NCI-H2196 (cell line): ENCODE results near the gene ASPHD2.

Experiments used
- DNase-seq: peaks from one replicate; lab custom pipeline; 2025; ENCODE audit not compliant: unreplicated experiment; lab: John Stamatoyannopoulos, UW

ASPHD2 gene

GRCh38 chr22:26445577-26446275 lies 16.7 kb downstream of the ASPHD2 start:
- no peak for DNase-seq

GRCh38 chr22:26446808-26447515 lies 17.9 kb downstream of the ASPHD2 start:
- DNase-seq = no peak

GRCh38 chr22:26447584-26448329 lies 18.7 kb downstream of the ASPHD2 start:
- no peak for DNase-seq

- no peak for DNase-seq
Measured at GRCh38 chr22:26448334-26448733, 19.3 kb downstream of the ASPHD2 start.

GRCh38 chr22:26448941-26449340 lies 19.9 kb downstream of the ASPHD2 start:
- DNase-seq = no peak

DNA sequence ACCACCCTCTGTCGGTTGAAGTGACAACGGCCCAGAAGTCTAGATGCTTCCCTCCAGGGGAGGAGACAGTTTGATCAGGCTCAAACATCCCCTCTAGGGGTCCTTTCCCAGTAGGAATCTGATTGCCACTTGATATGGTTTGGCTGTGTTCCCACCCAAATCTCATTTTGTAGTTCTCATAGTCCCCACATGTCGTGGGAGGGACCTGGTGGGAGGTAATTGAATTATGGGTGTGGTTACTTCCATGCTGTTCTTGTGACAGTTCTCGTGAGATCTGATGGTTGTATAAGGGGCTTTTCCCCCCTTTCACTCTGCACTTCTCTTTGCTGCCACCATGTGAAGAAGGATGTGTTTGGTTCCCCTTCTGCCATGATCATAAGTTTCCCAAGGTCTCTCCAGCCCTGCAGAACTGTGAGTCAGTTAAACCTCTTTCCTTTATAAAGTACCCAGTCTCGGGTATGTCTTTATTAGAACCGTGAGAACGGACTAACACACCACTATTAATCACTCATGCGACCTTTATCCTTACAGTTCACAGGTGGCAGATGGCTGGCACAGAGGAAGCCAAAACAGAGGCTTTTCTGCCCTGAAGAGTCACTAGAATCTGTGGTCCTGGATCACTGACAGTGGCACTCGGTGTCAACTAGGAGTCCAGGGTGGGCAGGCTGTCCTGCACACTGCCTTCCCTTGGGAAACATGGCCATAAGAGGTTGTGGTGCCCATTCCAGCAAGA lies 21.6 kb downstream of the ASPHD2 start:
- no peak for DNase-seq

DNA sequence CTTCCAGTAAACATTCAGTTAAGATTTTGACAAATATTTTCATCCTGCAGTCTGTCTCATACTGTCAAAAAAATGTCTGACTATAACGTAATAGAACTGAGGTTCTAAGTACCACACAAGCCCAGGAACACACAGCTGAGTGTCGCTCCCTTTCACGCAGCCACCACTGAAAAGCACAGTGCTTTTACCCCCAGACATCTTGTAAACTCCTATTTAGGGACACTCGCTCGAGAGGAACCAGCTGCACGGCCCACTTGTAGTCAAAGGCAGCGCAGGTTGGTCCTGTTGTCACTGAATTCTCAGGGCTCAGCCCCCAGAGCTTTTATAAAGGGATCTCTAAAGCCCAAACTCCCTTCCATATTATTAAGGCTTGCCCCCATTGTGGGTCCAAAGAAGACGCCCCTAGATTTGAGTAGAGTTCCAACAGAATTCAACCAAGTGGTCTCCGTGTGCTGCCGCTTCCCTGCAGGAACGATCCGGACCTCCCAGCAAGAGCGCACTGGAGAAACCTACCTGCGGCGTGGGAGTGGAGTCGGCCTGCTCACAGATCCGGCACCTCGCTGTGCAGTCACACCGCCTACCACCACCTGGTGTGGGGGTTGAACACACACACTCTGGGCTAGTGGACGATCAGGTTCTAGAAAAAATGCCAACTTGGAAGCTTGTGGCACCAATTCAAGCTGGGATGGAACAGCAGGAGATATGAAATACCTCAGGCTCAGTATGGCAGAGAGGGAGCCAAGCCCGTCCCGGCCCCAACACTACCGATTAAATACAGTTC lies 23.4 kb downstream of the ASPHD2 start:
- no peak for DNase-seq

DNA sequence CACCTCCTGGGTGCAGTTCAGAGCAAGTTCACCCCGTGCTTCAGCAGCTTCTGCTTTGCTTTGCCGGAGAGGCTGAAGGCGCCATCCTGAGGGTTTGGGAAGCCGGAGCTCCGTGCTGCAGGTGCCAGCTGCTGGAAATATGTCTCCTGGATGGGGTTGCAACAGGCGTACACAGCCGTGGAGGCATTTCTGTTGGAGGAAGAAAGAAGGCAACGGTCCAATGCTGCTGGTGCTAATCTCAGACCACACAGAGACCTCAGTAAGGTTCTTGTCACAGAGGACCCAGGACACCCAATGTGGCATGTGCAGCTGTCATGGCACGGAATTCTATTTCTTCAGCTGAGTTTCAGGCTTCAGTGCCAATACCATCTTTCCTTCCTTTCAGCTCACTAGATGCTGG lies 24.2 kb downstream of the ASPHD2 start:
- no peak for DNase-seq

DNA sequence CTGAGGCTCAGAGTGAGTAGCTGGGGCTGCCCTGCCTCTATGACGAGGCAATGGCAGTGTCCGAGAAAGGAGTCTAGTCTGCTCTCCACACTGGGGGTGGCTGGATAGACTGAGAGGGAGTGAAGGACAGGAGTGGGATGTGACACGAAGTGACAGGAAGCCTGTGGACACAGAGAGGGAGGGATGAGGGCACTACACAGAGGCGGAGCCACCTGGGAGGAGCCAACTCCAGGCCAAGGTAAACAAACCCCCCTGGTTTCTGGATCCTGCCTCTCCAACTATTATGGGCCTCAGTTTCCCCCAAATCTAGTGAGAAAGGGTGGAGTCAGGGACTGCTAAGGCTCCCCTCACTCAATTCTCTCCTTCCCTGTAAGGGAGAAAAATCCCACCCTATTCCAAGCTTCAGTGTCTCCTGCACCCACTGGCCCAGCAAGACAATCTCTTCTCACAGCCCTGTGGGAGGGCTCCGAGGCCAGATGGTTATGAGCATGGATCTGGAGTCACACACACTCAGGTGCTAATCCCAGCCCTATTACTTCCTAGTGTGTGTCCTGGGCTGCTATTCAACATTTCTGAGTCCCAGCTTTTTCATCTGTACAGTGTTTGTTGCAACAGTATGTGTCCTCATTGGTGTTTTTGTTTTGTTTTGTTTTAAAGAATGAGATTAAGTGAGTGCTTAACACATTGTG lies 24.9 kb downstream of the ASPHD2 start:
- DNase-seq = no peak

GRCh38 chr22:26457661-26458272 lies 28.7 kb downstream of the ASPHD2 start:
- DNase-seq = no peak

GRCh38 chr22:26460202-26460601 lies 31.1 kb downstream of the ASPHD2 start:
- no peak for DNase-seq

GRCh38 chr22:26461188-26461810 lies 32.2 kb downstream of the ASPHD2 start:
- DNase-seq = peak; percentile 38

- DNase-seq = no peak
Measured at GRCh38 chr22:26462051-26462450, 33.0 kb downstream of the ASPHD2 start.

DNA sequence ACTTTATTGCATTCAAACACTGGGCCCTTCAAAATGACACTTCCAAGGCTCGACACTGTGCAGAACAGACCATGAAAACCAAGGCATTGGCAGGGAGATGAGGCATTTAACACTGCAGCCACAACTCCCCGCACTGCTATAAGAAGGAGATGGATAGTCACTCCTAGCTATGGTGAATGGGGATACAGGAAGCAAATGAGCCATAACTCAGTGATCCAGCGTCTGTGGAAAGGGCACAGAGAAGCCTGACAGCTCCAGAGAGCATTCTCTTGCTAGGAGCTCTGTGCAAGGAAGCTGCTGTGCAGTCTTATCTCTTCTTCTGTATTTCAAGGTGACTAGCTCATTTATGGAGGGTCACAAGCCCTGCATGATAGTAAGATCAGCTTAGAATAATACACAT lies 33.6 kb downstream of the ASPHD2 start:
- no peak for DNase-seq

GRCh38 chr22:26463101-26463661 lies 34.1 kb downstream of the ASPHD2 start:
- no peak for DNase-seq

DNA sequence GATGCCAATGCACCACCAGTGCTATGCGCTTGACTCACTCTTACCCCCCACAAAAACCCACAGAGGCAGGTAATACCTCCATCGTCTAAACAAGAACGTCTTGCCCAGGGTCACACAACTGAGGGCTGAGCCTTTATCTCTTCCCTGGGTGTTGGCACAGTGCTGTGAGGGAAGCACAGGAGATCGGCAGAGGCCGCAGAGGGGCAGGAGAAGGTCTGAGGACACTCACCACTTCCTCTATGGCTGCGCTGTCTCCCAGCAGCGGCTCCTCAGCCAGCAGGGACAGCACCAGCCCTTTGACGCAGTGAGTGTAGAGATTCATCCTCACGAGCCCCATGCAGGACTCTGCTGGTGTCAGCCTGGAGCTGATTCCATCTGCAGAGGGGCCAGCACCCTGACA lies 34.6 kb downstream of the ASPHD2 start:
- DNase-seq = no peak

- no peak for DNase-seq
Measured at GRCh38 chr22:26464312-26464711, 35.3 kb downstream of the ASPHD2 start.

DNA sequence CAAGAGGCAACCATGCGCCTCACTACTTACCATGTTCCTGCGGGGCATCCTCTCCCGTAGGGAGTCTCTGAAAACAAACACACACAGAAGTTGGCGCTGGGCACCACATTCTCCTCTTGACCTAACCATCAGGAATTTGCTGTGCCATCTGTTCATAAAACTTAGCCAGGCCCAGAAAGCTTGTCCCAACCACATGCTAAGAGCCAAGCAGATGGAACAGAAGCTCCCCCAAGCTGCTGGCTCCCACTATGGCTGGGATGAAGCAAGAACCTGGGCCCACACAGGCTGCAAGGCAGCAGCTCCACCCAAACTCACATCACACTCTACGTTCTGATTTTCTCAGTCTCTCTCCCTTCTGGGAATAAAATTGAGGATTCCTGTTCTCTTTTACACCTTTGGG lies 37.1 kb downstream of the ASPHD2 start:
- no peak for DNase-seq

DNA sequence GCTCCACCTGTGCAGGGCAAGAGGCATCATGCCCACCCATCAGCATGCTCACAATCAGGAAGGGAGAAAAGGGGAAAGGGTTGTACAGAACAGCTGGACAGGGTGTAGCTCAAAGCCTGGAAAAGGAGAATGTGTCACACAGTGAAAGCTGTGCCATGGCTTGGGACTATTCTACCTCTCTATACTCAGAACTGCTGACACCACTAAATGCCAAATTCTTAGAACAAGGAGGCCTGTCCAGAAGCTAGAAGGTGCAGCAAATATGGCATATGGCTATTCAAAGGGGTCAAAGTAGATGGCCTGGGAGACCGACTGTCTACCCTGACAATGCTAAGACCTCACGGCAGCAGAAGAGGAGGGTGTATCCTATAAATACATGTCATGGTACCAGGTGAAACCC lies 41.7 kb downstream of the ASPHD2 start:
- no peak for DNase-seq
